NK-92 treated with Interleukin-12 subunit alpha and Interleukin-12 subunit beta, amount 100 ng/mL, for 24 hours (cell line): ENCODE results near the gene TMCC2.
"Not testable (repeated sequence)": the region's sequence is repeated elsewhere in the genome, so short reads cannot be mapped to it uniquely, and the experiment has no call there.

Experiments
- DNase-seq: peaks from one replicate; lab custom pipeline; 2025; lab: John Stamatoyannopoulos, UW

TMCC2 gene, protein sequence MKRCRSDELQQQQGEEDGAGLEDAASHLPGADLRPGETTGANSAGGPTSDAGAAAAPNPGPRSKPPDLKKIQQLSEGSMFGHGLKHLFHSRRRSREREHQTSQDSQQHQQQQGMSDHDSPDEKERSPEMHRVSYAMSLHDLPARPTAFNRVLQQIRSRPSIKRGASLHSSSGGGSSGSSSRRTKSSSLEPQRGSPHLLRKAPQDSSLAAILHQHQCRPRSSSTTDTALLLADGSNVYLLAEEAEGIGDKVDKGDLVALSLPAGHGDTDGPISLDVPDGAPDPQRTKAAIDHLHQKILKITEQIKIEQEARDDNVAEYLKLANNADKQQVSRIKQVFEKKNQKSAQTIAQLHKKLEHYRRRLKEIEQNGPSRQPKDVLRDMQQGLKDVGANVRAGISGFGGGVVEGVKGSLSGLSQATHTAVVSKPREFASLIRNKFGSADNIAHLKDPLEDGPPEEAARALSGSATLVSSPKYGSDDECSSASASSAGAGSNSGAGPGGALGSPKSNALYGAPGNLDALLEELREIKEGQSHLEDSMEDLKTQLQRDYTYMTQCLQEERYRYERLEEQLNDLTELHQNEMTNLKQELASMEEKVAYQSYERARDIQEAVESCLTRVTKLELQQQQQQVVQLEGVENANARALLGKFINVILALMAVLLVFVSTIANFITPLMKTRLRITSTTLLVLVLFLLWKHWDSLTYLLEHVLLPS

DNA sequence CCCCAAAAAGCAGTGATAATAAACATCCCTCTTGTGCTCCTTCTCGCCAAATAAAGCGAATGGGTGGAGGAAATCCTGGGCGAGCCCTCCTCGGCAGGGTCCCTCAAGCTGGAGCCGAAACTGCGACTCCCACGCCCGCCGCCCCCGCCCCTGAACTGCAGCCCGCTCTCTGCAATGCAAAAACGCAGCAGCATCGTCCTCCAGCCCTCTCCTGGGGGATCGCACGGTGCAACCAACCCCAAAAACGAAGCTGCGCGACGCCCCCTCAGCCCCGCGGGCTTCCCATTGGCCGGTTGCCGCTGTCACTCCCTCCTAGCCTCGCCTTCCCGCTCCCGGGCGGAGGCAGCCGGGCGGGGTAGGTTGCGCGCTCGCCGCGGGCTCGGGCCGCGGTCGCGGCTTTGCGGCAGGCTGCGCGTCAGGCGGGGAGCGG, at the start of gene TMCC2:
TSS of gene TMCC2 (plus strand) at position 363 of the 430 bp plus-strand sequence. CDS start 619 bp downstream, outside the sequence.
- DNase-seq = peak; percentile 58

DNA sequence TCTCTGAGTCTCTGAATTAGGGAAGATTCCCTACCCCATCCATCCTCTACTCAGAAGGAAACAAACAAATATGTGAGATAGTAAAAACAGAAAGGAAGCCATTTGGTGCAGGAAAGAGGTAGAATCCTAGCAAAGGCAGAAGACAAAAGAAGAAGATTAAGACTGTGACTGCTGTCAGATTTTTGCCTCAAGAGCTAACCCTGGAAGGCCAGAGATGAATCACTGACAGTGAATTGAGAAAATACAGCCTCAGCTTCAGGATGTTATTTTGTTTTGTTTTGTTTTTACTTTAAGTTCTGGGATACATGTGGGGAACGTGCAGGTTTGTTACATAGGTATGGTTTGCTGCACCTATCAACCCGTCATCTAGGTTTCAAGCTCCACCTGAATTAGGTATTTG, 47.9 kb upstream of the TMCC2 start:
- DNase-seq = no peak

DNA sequence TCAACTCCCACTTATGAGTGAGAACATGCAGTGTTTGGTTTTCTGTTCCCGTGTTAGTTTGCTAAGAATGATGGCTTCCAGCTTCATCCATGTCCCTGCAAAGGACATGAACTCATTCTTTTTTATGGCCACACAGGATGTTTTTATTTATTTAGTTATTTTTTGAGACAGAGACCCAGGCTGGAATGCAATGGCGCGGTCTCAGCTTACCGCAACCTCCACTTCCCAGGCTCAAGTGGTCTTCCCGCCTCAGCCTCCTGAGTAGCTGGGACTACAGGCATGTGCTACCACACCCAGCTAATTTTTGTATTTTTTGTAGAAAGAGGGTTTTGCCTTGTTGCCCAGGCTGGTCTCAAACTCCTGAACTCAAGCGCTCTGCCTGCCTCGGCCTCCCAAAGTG, 47.4 kb upstream of the TMCC2 start:
- not testable (repeated sequence) for DNase-seq

DNA sequence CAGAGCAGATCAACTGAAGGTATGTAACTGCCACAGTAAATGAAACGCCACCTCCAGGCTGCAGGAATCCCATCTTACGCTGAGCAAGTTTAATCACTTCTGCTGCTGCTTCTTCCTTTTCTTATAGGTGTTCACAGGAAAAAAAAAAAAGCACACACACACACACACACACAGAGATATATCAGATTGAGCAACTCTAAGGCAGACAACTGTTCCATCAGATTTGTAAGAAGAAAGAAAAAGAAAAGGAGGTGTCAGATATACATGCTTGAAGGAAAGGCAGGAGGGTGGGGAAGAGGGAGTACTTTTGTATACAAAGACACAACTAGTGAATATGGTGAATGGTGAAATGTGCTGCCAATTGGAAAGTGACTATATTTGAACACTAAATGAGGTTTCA, 44.8 kb upstream of the TMCC2 start:
- DNase-seq = no peak

DNA sequence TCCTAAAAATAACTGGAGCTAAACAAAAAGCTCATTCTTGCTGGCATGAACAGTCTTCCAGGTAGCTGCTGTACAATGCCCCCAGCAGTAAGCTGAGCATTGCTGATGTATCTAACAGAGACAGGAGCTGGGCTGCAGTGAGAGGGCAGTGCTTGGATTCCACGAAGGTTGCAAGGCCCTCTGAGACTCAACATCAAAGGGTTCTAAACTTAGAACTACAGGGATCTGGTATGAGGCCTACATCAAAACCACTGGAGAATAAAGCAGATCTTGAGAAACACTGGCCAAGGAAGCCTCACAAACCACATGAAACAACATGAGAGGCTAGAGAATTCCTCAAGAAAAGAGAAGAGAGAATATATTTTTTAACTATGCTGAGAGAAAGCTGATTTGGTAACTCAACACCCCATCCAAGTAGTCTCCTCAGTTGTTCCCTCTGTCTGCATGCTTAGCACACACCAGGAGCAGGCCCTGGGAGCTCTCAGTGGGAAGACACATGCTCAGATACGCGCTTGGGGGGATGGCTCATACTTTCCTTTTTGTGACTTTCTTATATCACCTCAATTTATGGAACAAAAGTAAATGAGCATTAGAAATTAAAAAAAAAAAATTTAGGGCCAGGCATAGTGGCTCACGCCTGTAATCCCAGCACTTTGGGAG, 43.9 kb upstream of the TMCC2 start:
- no peak for DNase-seq

DNA sequence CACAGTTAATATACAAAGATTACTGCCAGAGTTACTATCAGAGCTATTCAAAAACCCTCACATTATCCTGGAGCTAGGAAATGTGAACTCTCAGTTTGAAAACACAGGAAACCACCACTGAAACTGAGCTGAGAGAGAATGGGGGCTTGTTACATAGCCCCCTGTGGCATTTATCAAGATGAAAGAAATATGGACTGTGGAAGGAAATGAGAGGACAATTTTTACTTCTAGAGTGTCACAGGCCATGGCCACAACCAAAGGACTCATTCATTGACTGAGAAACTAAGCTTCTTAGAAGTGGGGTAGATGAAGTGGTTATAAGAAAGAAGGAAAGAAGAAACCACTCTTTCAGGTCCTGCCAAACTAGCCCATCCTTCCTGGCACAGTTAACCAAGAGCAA, 41.6 kb upstream of the TMCC2 start:
- no peak for DNase-seq

DNA sequence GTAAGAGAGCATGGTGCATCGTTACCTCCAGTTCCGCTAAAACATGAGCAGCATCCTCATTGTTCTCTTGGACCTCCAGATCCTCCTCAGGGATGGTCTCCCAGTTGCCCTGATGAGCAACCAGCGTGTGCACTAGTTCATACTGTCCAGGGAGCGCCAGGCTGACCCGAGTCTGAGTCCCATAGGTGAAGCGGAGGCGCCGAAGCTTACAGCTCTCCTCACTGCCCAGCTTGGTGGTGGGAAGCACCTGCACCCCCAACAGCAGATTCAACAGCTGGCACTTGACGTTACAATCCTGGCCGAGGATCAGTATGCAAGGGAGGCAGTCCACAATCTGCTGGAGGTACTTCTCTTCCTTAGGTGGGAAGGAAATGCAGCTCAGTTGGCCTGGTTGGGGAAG, 40.3 kb upstream of the TMCC2 start:
- no peak for DNase-seq

DNA sequence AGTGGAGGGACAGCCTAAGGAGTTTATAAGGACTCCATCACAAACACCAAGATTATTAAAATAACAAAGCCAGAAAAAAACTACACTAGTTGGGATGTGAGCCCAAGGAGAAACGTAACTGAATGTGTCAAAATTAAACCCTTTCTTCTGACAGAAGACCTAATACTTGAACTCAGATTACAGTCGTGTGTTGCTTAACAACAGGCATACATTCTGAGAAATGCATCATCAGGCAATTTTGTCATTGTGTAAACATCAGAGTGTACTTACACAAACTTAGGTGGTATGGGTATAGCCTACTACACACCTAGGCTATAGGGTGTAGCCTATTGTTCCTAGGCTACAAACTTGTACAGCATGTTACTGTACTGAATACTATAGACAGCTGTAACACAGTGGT, 39.6 kb upstream of the TMCC2 start:
- no peak for DNase-seq

DNA sequence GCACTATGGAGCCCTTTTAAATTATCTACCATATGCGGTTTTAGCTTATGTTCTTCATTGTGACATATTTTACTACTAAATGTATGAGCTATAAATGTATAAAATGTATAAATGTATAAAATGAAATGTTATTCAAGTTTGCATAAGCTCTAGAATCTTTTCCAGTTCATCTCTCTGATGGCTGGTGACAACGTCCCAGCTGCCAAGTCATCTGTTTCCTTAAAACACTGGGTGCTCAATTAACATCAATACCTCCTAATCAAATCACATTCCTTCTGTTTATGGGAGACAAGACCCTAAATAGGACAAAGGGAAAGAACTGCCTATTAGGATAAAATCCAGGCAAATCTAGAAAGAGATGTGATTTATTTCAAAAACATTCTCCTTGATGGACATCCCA, 39.1 kb upstream of the TMCC2 start:
- DNase-seq = no peak

DNA sequence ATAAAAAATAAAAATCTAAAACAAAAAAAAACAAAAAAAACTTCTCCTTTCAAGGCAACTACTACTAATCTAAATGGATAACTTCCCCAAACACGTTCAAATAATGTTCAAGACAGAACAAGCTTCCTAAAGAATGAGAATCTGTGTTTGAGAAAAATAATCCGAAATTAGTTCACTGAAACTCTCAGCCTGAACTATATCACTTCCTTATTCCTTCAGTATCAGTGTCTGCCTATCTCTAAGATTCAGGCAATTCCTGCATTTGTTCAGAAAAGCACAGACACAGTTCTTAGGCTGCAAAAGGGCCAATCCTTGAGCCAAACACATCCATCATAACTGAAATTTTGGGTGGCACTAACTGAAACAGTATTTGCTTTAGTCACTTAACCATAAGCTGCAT, 38.6 kb upstream of the TMCC2 start:
- DNase-seq = no peak

DNA sequence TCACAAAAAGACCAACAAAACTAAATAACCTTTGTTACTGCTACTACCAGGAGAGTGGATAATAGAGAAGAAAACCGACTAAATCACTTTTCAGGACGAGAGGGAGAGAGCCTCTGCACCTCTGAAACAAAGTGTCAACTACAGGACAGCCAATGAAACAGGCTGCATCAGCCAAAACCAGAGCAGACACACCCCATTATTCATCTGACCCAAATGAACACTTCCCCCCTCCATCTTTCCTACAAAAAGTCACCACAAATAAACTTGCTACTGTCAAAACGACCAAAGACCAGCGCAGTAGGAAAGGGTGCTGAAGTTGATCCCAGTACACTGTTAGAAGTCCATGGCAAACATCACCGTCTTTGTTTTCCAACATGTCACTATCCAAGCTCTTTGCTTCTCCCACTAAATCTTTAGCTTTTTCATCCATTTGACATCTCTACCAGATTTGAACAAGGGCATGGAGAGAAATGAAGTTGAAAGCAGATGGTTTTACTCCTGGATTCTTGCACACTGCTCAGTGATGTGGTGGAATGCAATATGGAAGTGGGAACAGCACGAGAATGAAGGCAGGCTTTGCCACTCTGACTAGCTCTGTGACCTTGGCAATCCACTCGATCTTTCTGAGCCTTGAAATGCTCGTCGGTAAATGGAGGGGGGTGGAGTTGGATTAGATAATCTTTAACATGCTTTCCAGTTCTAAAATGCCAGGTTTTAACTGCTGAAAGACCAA, 36.7 kb upstream of the TMCC2 start:
- no peak for DNase-seq

DNA sequence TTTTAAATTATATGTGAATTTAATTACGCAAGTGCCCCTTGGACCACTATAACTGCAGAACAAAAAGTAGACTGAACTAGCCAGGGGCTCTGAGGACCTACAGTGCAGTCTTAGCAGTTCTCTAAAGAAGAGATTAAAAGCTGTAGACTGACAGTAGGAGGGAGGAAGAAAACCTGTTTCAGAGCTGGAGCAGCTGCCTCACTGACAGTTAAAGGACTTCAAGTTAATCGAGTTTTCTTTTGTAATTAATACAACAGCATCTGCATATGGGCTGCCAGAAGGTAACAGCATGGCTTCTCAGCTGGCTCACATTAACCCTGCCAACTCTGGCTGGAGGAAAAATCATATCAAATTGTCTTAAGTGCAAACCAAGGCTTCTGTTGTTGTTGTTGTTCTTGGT, 36.1 kb upstream of the TMCC2 start:
- DNase-seq = no peak

DNA sequence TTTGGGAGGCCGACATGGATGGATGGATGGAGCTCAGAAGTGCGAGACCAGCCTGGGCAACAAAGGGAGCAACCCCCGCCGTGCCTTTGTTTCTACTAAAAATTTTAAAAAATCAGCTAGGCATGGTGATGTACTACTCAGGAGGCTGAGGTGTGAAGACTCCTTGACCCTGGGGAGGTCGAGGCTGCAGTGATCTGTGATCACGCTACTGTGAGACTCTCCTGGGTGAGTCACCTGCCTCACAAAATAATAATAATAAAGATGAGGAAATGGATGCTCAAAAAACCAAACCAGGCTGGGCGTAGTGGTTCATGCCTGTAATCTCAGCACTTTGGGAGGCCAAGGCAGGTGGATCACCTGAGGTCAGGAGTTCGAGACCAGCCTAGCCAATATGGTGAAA, 35.5 kb upstream of the TMCC2 start:
- no peak for DNase-seq

DNA sequence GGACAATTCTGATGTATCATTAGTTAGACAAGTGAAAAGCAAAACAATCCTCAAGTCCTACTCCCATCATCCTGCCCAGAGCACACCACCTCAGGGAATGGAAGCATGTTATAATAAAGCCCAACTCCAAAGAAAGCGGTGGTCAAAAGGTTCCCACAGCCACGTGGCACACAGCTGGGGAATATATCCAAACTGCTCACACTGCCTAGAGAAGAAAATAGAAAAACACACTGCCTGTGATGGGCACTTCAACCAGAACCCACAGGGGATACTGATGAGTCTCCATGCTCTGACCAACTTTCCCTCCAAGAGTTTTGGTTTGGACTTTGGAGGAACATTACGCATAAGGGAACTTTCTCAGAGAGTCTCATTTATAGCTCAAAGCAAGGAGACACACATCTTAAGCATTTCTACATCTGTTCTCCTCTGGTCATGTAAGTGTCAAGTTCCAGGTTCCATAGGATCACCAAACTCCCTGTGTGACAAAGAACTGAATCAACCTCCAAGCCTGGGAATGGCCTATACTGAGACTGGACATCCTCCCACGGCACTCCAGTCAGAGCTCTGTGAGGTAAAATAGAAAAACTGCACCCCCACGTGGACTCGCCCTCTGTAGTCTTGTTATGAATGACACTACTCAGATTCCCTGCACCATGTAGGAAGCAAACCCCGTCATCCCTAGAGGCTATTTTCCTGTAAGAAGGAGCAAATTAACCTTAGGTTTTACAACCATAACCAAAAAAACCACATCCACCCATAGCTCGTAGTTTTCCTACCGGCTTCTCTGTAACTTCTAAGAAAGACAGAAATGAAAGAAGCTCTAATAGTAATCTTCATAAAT, 28.4 kb upstream of the TMCC2 start:
- DNase-seq = no peak

DNA sequence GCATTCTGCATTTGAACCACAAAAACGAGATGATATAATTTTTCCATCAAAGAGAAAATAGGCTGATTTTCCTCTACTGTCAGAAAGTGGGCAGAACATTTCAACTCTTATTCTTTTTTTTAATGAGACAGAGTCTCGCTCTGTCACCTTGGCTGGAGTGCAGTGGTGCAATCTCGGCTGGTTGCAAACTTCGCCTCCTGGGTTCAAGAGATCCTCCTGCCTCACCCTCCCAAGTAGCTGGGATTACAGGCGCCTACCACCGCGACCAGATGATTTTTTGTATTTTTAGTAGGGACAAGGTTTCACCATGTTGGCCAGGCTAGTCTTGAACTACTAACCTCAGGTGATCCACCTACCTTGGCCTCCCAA, 27.8 kb upstream of the TMCC2 start:
- DNase-seq = no peak

DNA sequence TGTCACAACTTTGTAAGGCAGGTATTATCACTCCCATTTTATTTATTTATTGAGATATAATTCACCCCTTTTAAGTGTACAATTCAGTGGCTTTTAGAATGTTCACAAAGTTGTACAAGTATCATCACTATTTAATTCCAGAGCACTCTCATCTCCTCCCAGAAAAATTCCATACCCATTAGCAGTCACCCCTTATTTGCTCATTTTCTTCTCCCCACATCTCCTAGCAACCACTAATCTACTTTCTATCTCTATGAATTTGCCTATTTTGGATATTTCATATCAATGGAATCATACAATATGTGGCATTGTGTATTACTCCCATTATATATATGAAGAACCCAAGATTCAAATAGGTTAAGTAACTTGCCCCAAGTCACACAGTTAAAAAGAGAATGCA, 23.2 kb upstream of the TMCC2 start:
- DNase-seq = no peak

DNA sequence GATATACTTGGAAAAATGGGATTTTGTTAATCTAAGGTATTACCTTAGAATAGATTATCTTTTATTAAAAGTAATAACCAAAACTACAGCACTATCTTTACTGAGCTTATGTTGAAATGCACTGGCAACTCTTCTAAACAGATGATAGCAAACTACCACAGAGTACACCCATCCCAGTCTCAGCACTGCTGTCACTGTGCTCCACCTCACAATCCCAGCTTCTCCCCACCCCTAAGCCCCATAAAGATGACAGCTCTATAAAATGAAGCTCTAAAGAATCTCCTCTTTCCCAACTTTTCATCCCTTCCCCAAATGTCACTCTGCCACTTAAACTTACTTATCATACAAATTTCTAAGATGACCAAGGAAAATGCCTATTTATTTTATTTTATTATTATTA, 22.7 kb upstream of the TMCC2 start:
- DNase-seq = no peak

DNA sequence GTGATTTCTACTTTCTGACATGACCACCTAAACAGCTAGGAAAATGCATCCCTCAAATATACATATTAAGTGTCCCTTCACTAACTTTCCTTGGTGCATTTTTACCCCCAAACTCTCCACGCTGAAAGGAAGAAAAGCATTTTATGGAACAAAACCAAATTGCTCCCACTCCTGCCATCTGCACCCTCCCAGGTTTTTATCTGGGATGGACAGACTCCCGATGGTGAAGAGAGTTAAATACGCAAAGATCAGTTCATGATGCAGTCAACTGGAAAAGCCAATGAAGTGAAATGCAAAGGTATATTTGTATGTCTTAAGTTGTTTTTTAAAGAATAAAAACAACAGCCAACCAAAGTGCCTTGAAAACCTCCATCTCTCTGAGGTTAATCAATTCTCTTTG, 18.9 kb upstream of the TMCC2 start:
- DNase-seq = no peak

DNA sequence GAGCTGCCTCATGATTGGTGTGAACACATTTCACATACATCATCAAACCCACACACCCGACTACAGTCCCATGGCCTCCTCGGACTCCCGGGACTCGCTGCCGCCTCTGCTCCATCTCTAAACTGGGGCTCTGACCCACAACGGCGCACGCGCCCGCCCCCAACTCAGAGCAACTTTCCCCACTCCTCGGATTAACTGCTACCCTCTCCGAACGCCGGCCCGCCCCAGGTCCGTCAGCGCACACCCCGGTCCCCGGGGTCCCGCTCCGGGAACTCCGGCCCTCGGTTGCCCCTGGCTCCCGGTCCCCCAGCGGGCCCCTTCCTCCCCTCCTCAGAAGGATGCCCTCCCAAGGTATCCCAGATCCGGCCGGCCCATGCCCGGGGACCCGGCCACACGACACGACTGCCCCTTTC, 17.0 kb upstream of the TMCC2 start:
- peak; percentile 38 for DNase-seq

DNA sequence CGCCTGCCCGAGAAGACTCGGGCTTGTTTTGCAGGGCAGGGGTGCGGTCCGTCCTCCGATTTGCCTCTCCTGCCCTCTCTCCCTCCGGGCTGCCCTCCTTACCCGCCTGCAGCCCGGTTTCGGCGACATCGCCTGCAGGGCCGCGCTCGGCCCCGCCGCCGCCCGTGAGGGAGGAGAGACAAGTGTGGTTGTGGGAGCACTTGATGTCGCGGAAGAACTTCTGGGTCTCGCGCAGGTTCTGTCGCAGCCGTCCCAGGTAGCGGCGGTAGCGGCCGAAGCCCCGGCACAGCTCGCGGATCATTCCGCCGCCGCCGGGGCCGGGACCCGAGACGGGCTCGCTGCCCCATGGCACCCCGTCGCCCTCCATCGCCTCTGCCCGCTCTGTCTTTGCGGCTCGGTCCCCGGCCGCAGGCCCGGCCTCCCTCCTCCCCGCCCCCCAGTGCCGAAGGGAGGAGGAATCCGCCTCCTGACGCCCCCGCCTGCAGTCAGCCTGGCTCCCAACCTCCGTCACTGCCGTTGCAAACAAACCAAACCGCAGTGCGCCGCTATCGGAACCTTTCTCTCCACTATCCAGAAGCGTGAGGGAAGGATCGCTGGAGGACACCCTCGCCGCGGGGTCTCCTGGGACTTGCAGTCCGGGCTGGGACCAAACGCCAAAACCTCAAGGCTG, 16.4 kb upstream of the TMCC2 start, which contains the start of gene DSTYK:
TSS of gene DSTYK (minus strand) at position 534 of the 670 bp plus-strand sequence. CDS start at position 367, 167 bp downstream.
- peak; percentile 84 for DNase-seq
